ENCODE results near the gene ATRN.

DNA sequence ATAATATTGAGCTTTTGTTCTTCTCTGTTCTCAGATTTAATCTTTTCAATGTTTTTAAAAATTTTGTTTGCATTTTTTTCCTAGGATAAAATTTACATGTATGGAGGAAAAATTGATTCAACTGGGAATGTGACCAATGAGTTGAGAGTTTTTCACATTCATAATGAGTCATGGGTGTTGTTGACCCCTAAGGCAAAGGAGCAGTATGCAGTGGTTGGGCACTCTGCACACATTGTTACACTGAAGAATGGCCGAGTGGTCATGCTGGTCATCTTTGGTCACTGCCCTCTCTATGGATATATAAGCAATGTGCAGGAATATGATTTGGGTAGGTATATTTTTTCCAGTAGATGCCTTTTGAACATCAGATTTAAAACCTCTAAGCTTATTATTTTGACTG, 89.8 kb downstream of the ATRN start:
- TF ChIP-seq, protein P1, sequence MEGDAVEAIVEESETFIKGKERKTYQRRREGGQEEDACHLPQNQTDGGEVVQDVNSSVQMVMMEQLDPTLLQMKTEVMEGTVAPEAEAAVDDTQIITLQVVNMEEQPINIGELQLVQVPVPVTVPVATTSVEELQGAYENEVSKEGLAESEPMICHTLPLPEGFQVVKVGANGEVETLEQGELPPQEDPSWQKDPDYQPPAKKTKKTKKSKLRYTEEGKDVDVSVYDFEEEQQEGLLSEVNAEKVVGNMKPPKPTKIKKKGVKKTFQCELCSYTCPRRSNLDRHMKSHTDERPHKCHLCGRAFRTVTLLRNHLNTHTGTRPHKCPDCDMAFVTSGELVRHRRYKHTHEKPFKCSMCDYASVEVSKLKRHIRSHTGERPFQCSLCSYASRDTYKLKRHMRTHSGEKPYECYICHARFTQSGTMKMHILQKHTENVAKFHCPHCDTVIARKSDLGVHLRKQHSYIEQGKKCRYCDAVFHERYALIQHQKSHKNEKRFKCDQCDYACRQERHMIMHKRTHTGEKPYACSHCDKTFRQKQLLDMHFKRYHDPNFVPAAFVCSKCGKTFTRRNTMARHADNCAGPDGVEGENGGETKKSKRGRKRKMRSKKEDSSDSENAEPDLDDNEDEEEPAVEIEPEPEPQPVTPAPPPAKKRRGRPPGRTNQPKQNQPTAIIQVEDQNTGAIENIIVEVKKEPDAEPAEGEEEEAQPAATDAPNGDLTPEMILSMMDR (IDR thresholded peaks at IDR 0.05), result no peak
- no peak for TF ChIP-seq EZH2 (IDR thresholded peaks at IDR 0.05; ENCODE audit: borderline replicate concordance, insufficient read depth, low read depth, low read length, poor library complexity, severe bottlenecking)

Measured in B cell (primary cell).